G401 (cell line): Measurements from ENCODE around the gene PHF19. TPM values are rescaled to one million over a fixed set of nuclear protein-coding genes. Genes with fewer than 3 reads are reported as not detected.

Source experiments
- DNase-seq: peaks from one replicate; pipeline ENCODE4 v3.0.0-alpha.2; 2015; ENCODE audit warnings: low spot score
- in situ Hi-C: cut with HindIII; loops from 2 replicates; pipeline ENCODE4 v1.10.0; 2016; ENCODE audit warnings: low sequenced_read_pairs, mixed read lengths
- total RNA-seq: library from RNA; depleted of rRNA; stranded (reverse); fragments of >200 nt; shearing (Covaris generic); gene quantifications from 2 replicates; pipeline ENCODE4 v1.2.3, GENCODE V29; 2014

The PHF19 gene
- total RNA-seq, 1 experiment from 2014 or later, result 60.2 TPM

DNA sequence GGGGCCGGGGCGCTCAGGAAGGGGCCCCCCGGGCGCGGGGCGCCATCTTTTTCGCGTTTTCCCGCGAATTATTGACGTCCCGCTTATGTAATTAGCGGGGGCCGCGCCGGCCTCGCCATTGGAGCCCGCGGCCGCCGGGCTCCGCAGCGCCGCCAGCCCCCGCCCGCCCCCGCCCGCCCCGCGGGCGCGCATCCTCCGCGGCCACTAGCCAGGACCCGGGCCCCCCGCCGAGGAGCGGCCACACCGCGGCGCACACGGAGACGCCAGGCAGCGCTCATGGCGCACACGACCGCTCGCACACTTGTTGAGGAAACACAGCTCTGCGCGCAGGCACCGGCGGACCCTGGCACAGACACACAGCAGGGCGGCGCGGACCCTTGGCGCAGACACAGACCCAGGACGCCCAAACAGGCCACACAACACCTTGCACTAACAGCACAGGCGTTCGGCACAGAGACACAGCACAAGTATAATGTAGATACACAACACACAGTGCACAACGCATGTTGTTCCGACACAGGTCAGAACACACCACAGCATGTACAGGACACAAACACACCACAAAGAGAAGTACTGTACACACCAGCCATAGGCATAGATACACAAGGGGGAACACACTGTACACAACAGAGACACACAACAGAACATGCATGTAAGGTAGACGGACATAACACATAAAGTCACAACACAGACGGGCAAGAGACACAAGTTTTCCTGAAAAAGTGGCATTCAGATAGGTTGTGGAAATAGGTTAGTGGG is 467 bp upstream of the PHF19 start:
- in situ Hi-C loops, result no loop called here
- DNase-seq, result peak; percentile 66

DNA sequence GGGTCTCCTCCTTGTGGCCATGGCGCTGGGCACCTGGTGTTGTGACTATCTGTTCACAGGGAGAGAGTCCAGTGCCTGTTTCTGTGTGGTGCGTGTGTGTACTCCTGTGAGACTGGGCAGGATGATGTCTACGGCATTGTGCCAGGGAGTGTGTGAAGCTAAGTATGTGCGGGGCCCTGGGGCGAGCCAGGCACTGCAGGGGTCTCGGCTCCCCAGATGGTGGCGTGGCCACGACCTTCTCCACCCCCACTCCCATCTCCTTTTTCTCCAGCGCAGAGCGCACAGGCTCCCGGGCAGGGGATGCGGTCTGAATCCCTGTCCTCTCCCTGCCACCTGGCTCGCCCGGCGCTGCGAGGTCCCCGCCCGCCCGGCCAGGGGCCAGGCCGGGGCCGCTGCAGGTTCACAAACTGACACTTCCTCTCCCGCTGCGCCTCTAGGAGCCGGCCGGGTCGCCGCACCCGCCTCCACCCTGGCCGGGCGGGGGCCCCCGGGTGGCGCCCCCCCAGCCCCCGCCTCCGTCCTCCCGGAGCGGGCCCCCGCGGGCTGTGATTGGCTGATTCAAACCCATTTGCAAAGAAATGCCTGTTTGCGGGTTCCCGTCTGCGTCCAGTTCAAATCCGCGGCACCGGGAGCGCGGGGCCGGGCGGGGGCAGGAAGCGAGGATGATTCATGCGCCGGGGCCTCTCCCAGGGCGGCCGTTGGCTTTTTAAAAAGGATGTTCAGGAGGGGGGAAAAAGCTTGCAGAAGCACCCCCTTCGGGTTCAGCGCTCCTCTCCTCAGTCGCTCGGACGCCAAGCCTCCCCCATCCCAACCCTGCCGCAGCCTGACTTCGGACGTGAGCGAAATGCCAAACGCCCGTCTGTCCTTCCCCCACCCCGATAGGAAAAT is 790 bp downstream of the PHF19 start:
- peak; percentile 88 for DNase-seq
- in situ Hi-C loops, result no loop called here

GRCh38 chr9:120875643-120875953 is 1.4 kb downstream of the PHF19 start:
- in situ Hi-C loops, result no loop called here
- no peak for DNase-seq

DNA sequence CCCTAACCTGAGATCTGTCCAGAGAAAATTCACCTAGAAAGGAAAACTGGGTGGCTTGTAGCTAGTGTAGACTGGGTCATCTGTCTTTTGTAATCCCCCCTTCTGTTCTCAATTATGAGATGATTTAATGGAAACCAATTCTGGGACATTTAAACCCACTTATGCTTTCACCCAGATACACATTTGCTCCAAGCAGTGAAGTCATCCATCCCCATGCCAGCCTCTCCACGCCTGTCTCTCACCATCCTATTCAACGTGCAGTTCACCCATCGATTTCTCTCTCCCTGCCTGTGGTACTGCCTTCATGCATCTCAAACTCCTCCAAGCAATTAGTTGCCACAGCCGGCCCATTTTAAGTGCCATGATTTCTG is 1.8 kb downstream of the PHF19 start:
- DNase-seq, result peak; percentile 12

DNA sequence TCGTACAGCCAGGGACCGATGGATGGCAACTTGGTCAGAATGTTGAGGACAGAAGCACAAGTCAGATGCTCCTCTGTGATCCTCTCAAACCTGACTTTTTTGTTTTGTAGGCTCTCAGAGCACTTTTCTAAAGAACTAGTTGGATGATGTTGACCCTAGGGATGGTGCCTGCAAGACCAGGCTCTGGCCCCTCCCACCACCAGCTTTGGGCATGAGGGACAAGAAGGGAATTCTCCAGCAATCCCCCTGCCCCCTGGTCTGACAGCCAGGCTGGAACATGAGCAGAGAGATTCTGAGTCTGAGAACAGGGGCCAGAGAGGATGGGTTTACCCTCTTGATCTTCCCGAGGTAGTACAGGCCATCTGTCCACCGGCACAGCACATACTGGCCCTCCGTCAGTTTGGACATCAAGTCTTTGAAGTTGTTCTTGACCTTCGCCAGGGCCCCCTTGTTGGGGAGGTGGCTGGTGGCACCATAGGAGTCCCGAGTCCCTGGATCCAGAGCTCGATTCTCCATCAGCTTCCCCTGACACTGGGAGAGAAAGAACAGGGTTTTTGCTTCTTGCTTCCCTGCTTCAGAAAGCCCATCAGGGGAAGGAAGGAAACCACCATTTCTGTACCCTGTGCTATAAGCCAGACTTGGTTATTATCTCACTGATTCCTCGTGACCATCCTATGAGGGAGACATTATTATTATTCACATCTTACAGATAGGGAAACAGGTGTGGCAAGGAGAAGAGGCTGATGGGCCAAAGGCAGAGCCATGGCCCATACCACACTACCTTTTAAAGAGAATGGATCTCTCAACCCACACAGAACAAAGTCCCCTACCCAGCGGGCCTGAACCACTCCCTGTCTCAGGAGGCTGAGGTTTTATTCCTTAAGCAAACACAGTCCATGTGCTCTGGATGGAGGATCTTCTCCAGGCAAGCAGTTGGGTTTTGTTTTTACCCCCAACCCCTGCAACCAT is 2.5 kb downstream of the PHF19 start:
- in situ Hi-C loops, result no loop called here
- no peak for DNase-seq

More for the DNA sequence above, 1.8 kb downstream of the PHF19 start:
- in situ Hi-C loops, result no loop called here

GRCh38 chr9:120873512-120873911 is 3.5 kb downstream of the PHF19 start:
- in situ Hi-C loops, result no loop called here
- DNase-seq, result no peak

DNA sequence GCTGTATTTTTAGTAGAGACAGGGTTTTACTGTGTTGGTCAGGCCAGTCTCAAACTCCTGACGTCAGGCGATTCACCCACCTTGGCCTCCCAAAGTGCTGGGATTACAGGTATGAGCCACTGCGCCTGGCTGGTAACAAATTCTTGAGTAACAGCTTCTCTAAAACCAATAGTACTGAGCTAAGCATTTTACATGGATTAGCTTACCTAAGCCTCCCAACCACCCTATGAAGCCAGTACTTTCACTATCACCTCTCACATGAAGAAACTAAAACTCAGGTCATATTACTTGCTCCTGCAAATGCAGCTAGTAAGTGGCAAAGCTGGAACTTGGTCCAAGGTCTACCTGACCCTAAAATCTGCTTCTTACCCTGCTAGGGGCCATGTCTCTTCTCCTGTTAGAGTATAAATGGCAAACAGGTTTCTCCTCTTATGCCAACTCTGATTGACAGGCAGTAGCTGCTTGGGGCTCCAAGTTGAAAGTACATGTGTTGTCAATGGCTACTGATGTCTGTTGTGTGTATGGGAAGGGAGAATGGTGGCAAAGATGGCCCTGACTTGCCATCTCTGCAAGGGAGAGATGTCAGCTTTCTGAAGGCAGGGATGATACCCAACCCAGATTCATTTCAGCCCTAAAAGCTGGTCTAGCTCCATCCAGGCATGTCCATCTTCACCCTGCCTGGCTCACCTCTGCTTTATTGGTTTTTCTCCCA is 4.0 kb downstream of the PHF19 start:
- in situ Hi-C loops, result no loop called here
- no peak for DNase-seq

- no peak for DNase-seq
- in situ Hi-C loops, result no loop called here
Observed at GRCh38 chr9:120870206-120870605, 6.8 kb downstream of the PHF19 start.

GRCh38 chr9:120869726-120870125 is 7.3 kb downstream of the PHF19 start:
- DNase-seq, result no peak
- in situ Hi-C loops, result no loop called here

DNA sequence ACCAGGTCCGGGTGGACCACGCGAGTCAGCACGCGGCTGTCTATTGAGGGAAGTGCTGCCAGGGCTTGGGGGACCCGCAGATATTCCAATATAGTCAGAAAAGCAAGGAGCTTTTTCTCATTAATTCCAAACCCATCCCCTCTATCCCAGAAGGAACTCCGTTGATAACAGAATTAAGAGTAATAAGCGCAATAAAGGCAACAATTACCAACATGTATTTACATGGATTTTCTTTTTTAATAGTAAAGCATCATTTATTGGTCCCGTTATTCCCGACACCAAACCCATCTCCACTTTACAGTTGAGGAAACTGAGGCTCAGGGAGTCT is 7.7 kb downstream of the PHF19 start:
- in situ Hi-C loops, result no loop called here

DNA sequence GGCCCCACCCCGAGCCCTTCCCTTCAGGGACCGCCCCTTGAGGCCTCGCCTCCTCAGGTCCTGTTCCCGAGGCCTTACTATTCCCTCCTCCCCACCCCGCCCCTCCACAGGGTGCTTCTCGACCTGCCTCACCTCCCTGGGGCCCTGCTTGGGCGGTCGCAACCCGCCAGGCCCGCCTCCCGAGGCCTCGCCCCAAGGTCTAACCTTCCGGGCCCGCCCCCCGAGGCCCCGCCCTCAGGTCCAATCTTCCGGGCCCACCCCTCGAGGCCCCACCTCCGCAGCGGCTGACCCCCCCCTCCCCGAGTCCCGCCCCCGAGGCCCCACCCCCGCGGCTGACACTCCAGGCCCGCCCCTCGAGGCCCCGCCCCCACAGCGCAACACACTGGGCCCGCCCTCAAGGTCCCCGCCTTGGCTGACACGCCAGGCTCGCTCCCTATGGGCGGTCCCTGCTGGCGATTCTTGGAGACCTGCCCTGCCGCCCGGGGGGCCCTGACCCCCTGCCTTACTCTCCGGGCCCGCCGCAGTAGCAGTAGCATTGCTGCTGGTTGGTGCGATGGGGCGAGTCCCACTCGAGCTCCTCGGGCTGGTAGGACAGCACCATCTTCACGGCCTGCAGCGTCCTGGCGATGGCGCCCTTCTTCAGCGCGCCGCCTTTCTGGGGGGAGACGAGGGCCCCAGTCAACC is 8.2 kb downstream of the PHF19 start:
- peak; percentile 33 for DNase-seq
- in situ Hi-C loops, result no loop called here

More for the DNA sequence above, 7.7 kb downstream of the PHF19 start:
- no peak for DNase-seq

- DNase-seq, result no peak
- in situ Hi-C loops, result no loop called here
Observed at GRCh38 chr9:120868339-120868675, 8.7 kb downstream of the PHF19 start.

DNA sequence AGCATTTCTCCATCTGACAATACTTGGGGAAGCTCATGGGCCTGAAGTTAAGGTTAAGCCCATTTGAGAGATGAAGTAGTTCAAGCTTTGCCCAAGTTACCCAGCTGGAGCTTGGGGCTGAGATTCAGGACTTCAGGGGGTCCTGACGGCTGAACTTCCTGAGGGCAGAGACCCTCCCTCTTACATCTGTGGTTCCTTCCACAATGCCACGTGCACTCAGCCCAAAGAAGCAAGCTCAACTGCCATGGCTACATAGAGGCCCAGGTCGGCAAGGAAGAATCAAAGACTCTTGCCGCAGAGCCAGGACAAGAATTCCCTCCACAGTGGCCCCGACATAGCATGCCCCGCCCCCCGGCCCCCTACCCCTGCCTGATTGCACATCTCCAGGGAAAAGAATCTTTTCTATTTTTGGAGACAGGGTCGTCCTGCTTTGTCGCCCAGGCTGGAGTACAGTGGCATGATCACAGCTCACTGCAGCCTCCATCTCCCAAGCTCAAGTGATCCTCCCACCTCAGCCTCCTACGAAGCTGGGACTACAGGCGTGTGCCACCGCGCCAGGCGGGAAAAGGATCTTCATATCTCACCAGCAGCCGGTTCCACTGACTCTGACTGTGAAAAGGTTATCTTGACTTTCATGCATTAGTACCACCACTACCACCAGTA is 9.2 kb downstream of the PHF19 start:
- in situ Hi-C loops, result no loop called here
- DNase-seq, result no peak

GRCh38 chr9:120866651-120867050 is 10.3 kb downstream of the PHF19 start:
- in situ Hi-C loops, result no loop called here
- no peak for DNase-seq

GRCh38 chr9:120865809-120866208 is 11.2 kb downstream of the PHF19 start:
- DNase-seq, result no peak
- in situ Hi-C loops, result no loop called here

DNA sequence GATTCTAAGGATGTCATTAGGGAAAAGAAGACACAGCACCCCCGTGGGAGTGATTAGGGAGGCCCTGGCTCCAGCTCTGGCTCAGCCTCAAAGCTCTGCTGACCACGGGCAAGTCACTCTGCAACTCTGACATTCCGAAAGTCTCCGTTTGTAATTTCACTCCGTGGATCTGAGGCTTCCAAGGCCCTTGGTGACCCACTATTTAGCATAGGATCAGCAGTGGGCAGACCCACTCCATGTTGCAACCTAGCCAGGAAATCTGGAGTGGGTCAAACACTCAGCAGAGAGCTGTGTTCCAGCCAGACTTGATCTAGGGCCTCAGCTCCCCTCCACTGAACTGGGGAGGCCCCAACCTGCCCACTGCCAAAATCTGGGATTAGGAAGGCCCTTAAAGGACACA is 11.8 kb downstream of the PHF19 start:
- in situ Hi-C loops, result no loop called here
- DNase-seq, result no peak

DNA sequence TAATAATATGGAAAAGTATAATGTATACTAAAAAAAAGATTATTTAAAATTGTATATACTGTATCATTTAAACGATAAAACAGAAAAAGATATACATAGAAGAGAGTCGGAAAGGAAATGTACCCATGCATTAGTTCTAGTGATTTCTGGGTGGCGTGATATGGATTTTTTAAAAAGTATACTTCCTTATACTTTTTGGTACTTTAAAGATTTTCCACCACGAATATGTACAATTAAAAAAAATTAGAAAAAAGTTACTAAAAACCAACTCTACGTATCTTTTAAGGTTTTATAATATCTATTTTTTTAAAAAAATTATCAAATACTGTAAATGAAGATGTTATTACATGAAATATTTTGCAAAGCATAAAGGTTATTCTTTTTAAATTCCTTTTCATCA is 12.3 kb downstream of the PHF19 start:
- no peak for DNase-seq
- in situ Hi-C loops, result no loop called here

GRCh38 chr9:120863833-120864232 is 13.2 kb downstream of the PHF19 start:
- DNase-seq, result no peak
- in situ Hi-C loops, result no loop called here
